HG02885 (cell line): Measurements from ENCODE around the gene RB1.

Experiments
- ATAC-seq: cut with Tn5 transposase; IDR thresholded peaks from one replicate; pipeline ENCODE4 v1.9.1; 2021; ENCODE audit warnings: mild to moderate bottlenecking; ENCODE audit not compliant: unreplicated experiment, poor library complexity

RB1 gene

GRCh38 chr13:48296528-48296927 lies 7.0 kb upstream of the RB1 start:
- no peak for ATAC-seq

- no peak for ATAC-seq
Measured at GRCh38 chr13:48297131-48297786, 6.3 kb upstream of the RB1 start.

- no peak for ATAC-seq
Measured at GRCh38 chr13:48299591-48299990, 4.0 kb upstream of the RB1 start.

GRCh38 chr13:48302871-48303358 lies 636 bp upstream of the RB1 start:
- no peak for ATAC-seq

GRCh38 chr13:48304143-48304876 lies 759 bp downstream of the RB1 start:
- peak; percentile 80 for ATAC-seq

- no peak for ATAC-seq
Measured at GRCh38 chr13:48311223-48311622, 7.7 kb downstream of the RB1 start.

GRCh38 chr13:48315969-48316650 lies 12.6 kb downstream of the RB1 start:
- no peak for ATAC-seq

GRCh38 chr13:48316826-48317510 lies 13.4 kb downstream of the RB1 start:
- no peak for ATAC-seq

- ATAC-seq: no peak
Measured at GRCh38 chr13:48317511-48318376, 14.2 kb downstream of the RB1 start.

- ATAC-seq: no peak
Measured at GRCh38 chr13:48318377-48318811, 14.8 kb downstream of the RB1 start.

GRCh38 chr13:48318821-48319511 lies 15.4 kb downstream of the RB1 start:
- no peak for ATAC-seq

- no peak for ATAC-seq
Measured at GRCh38 chr13:48319531-48320398, 16.2 kb downstream of the RB1 start.

- no peak for ATAC-seq
Measured at GRCh38 chr13:48320399-48320790, 16.8 kb downstream of the RB1 start.

GRCh38 chr13:48320891-48321510 lies 17.4 kb downstream of the RB1 start:
- ATAC-seq: no peak

- no peak for ATAC-seq
Measured at GRCh38 chr13:48322294-48322693, 18.7 kb downstream of the RB1 start.

- ATAC-seq: no peak
Measured at GRCh38 chr13:48333976-48334375, 30.4 kb downstream of the RB1 start.

GRCh38 chr13:48334534-48335127 lies 31.1 kb downstream of the RB1 start:
- no peak for ATAC-seq
